SK-N-SH treated with all-trans-retinoic acid at 6 μM for 48 hours (cell line): ENCODE measurements around the gene PRC1.

Source experiments
- ARNTL ChIP-seq: fragments of 450-650 bp; formaldehyde crosslinking; IDR thresholded peaks from 2 replicates; pipeline ENCODE4 v1.5.0; 2020; ENCODE audit warnings: low read depth, mild to moderate bottlenecking, moderate library complexity, borderline replicate concordance
- OSR1 ChIP-seq: fragments of 250-450 bp; sonication (Bioruptor Pico); IDR thresholded peaks from 2 replicates; pipeline ENCODE4 v1.8.0; 2022; ENCODE audit warnings: moderate library complexity, mild to moderate bottlenecking, inconsistent platforms
- TOX ChIP-seq: fragments of 250-450 bp; sonication (Bioruptor Pico); IDR thresholded peaks from 2 replicates; pipeline ENCODE4 v1.8.0; 2021; ENCODE audit warnings: mild to moderate bottlenecking, moderate library complexity, borderline replicate concordance
- TF ChIP-seq, protein P1 (sequence below): fragments of 250-450 bp; sonication (Bioruptor Pico); IDR thresholded peaks from 2 replicates; pipeline ENCODE4 v1.5.1; 2020; ENCODE audit warnings: low read depth, mild to moderate bottlenecking, moderate library complexity

DNA sequence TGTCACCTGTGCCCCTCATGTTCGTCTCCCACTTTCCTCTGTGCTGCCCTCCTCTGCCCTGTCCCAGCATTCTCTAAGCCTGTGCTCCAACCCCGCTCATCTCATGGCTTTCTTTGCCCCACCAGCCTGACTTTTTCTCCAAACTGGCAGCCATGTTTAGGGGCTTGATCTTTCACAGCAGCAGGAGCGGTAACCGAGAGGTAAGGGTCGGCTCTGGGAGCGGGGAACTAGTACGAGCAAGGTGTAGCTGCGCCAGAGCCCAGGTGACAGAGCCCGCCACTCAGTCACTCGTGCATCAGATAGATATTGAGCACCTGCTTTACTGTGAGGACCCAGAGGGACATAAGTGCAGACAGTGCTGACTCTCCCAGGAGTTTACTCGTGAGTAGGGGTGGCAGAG, 77.9 kb downstream of the PRC1 start:
- TF ChIP-seq TOX (CRISPR knock-in tag), result no peak
- TF ChIP-seq OSR1 (CRISPR knock-in tag), result no peak
- TF ChIP-seq ARNTL (CRISPR knock-in tag), result no peak
- TF ChIP-seq, protein P1, sequence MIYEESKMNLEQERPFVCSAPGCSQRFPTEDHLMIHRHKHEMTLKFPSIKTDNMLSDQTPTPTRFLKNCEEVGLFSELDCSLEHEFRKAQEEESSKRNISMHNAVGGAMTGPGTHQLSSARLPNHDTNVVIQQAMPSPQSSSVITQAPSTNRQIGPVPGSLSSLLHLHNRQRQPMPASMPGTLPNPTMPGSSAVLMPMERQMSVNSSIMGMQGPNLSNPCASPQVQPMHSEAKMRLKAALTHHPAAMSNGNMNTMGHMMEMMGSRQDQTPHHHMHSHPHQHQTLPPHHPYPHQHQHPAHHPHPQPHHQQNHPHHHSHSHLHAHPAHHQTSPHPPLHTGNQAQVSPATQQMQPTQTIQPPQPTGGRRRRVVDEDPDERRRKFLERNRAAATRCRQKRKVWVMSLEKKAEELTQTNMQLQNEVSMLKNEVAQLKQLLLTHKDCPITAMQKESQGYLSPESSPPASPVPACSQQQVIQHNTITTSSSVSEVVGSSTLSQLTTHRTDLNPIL (CRISPR knock-in tag), result no peak
